HG02678 (cell line): ENCODE measurements around the gene JARID2.
A peak's percentile ranks its signal among the peaks of the same experiment; 100 is the strongest.

Experiments used
- ATAC-seq: cut with Tn5 transposase; IDR thresholded peaks from one replicate; pipeline ENCODE4 v1.9.1; 2021; ENCODE audit warnings: mild to moderate bottlenecking, moderate library complexity; ENCODE audit not compliant: unreplicated experiment

Gene JARID2

DNA sequence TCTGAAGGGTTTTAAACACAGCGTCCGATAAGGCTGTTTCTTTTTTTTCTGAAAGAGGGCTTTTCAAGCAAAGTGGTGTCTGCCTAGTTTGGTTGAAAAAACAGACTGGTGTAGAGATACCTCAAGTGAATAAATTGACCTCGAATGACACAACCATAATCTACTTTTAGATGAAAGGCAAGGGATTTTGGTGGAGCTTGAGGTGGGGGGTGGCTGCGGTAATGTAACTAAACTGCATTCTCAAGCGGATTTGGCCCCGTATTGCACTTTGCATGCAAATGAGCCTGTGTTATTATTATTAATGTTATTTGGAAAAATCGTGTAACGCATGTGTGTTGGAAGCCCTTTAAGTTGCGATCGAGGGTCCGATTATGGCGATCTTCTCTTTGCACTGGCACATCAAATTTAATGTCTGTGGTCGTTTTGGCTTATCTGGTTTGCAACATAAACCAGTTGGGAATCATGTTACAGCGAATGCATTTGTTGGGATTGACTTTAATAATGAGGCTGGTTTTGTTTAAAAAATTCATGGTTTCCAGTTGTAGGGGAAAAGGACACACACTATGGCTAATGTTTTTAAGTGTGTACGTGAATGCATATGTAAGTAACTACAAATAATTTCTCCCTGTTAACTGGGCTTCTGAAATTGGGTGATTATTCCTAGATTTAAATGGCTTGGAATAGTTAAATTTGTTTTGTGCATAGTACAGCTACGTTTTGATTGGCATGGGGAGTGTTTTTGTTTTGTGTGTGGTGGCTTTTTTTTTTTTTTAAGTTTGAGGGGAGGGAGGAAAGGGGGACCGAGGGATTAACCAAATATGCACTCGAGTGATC is 1.0 kb downstream of the JARID2 start:
- no peak for ATAC-seq

DNA sequence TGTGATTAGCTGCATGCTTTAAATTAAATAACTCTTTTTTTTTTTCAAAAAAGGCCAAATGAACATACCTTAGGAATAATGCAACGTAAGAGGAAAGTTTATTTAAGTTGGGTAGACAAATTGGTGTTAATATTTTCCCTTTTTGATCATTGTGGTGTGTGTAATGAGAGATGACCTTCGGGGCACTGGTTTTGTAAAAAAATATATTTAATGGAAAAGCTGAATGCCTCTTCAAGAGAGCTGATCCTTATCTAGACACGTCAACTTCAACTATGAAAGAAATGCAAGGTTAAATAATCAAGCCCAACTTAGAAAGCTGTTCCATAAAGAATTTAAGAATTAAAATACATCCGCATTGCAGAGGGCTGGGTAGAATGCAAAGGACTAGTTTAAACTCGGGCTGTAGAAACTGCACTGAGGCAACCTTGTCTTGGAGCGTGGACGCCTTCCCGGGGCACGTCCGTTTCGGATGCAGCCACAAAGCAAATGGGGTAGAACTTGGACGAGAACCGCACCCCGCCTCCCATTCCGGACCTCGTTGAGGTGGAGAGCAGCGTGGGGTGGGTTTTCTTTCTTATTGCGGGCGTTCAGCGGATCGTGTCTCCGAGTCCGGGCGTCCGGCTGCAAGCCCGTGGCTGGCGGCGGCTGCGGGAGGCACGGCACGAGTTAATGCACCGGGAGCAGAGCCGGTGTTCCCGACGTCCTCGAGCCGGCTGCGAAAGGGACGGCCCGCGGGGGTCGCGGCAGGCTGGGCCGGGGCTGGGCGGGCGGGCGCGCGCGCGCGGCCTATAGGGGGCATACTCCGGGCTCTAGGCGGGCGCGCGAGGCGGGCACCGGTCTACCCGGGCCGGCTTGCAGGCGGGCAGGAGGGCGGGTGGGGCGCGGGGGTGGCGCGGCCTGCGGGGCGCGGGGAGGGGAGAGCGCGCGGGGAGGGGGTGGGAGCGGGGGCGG is 1.9 kb downstream of the JARID2 start:
- peak; percentile 13 for ATAC-seq

DNA sequence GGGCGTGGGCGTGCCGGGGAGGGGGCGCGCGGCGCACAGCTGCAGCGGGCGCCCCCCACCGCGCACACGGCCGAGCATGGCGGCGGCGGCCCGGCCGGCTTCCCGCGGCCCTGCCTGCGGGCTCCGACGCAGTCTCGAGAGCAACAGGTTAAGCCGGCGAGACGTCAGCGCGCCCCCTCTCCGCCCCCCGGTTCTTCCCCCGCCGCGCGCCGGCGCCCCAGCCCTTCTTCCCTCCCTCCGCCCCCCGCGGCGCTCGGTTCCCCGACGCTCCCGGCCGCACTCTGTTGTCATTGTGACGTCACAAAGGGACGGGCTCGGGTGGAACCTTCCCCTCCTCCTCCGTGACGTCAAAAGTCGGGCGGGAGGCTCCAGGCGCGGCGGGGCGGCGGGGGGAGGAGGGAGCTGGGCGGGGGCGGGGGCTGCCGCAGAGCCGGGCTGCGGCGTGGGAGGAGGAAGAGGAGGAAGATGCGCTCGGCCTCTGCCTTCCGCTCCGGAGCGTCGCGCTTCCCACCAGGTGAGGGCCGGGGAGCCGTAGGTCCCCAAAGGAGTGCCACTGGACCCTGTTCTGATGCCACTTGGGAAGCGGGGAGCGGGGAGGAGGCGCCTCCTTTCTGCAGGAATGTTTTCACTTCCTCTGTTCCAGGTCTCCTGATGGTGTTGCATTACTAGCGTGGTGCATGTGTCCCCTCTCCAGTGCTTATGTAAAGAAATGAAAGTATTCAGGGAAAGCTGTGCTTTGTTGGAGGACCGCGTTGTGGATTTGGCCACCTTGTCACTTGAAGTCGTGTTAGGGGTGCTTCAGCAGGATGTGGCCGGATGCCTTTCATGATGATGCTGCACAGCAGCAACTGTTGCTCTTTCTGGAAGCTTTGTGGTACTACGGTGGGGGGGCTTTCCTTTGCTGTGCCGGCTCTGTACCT is 2.8 kb downstream of the JARID2 start:
- peak; percentile 39 for ATAC-seq

DNA sequence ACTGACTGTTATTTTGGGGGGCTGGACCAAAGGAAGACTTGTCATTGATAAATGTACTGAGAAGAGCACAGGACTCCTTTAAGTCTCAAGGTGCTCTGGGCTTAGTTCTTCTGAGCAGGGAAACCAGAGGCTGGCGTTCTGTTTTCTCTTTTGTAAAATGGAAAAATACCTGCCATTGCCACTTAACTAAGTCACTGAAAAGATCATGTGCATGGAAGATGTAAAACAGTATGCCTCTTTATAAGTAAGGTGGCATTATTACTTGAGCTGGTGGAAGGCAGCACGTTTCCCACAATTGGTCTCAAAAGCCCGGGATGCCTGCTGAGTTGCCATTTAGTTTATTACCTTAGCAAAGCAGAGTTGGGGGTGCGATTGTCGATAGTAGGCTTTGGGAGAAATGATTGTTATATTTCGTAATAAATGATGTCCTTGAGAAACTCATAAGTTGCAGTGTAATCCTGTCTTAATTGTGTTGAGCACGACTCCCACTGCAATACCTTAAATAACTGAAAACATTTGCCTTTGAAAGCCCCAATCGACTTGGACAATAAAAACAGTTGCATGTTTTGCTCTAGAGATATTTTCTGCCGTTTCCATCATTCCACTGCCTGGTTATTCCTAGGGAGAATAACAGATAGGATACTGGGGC is 3.6 kb downstream of the JARID2 start:
- no peak for ATAC-seq

DNA sequence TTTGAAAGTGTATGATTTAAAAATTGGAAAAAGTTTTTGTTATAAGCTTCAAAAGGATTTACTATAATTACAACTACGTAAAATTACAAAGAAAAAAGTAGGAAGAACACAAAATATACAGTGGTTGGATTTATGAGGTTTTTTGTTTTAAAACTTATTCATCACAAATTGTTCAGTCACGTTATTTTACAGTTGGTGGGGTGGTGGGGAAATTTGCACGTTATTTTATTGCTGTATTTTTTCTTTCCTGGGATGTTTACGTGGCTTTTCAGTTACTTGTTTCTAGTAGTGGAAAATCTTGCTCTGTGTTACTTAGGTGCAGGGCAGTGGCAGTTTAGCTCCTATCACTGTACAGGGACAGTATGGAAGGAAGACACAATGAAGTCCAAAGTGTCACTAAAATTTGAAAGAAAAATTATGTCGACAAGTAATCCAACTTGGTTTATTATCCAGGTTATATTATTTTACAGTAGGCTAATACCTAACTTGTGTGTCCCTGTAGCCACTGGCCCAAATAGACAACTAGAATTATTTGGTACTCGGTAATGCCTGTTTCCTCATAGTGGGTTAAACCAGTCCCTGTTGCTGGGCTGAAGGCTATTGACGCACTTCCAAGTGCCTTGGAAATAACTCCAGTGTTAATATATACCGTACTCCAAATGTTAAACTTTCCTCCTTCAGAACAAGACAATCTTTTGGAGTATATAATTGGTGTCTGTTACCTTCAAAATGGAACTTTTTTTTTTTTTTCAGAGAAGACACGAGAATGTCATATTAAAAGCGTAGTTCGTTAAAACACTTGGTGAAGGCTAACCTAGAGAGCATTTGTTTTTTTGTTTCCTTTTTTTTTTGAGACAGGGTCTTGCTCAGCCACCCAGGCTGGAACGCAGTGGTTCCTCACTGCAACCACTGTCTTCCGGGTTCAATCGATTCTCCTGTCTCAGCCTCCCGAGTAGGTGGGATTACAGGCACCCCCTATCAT is 4.6 kb downstream of the JARID2 start:
- ATAC-seq, result no peak

DNA sequence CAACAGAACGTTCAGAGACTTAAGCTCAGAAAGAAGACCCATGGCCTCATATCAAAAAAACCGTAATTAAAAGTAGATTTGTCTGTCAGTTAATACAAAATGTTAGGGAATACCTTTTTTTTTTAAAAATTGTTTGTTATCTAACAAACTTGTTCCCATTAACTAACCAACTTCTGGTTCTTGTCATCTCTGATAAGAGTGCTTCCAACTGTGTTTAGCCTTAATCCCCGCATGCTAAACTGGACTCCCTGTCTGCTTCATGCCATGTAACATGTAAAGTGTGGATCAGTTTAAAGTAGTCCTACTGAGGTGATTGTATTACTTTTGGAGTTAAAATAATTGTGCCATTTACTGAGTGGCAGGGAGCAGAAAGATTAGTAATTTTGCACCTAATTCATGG is 6.3 kb downstream of the JARID2 start:
- ATAC-seq, result no peak

DNA sequence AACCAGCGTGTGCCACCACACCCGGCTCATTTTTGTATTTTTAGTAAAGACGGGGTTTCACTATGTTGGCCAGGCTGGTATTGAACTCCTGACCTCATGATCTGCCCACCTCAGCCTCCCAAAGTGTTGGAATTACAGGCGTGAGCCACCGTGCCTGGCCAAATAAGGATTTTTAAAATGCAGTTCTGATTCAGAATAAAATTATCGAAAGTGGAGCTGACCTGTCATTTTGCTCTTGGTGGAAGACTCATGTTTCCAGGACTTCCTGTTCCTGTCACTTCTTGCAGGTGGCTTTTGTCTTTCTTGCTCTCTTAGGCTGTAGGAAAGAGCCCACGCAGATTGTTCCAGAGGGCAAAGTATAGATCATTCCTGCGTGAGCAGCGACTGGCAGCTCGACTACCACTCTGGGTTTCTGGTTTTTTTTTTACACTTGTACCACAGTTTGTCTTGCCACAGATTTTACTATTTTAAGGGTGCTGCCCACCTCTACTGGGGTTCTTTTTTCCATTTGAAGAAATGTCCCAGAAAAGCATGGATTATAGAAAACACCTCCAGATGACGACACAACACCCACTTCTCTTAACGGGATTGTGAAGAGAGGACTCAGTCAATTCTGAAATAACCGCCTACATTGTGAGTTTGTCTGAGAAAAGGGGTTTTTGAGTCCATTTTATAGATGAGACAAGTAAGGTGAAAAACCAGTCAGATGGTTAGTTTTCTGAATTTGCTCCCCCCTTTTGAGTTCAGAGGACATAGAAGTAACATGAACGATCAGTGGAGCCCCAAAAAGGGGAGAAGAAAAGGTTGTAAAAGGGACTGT is 7.5 kb downstream of the JARID2 start:
- no peak for ATAC-seq

DNA sequence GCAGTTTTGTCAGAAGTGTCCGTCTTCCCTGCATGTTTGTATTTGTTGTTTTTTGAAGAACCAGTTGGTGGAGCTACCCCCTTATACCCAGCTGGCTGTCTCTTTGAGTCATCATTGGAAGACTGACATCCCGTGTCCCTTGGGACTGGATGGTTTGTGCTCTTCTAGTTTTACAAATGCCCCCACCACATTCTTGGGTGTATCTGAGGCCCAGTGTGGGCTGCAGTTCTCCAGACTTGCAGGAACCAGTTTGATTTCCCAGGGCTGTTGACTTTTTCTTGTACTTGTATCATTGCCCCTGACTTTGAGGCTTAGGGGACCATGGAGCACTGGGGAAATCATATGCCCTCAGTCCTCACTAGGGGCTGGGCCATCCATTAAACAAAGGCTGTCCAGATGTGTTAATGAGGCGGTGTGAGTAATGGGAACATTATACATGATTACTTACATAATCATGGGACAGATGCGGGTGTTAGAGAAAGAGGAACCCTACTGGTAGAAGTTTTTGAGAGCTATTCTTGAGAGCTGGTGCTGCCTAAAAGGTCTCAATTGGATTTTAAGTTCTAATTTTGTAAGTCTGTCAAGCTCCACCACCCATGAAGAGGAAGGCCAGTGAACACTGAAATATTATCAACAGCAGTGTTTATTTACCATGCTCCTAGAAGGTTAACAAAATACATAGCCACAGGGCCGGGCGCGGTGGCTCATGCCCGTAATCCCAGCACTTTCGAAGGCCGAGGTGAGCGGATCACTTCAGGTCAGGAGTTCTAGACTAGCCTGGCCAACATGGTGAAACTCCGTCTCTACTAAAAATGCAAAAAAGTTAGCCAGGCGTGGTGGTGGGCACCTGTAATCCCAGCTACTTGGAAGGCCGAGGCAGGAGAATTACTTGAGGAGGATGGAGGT is 8.5 kb downstream of the JARID2 start:
- ATAC-seq, result no peak

DNA sequence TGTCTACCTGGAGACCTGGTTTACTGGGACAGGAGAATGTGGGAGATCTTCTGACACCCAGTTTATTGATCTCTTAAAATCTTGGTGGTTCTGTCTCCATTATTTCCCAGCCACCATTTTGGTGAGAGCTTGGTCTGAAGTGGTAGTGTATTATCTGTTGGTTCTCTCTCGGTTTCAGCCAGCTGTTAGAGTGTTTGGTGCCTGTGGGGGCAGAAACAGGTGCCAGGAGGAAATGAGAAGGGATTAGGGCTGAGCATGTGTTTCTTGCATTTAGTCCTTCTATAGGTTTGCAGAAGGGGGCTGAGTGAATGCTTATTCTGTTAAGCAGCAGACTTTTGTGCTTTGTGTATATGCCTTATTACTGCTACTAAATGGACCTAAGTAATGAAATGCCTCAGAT is 9.6 kb downstream of the JARID2 start:
- ATAC-seq, result peak; percentile 76

DNA sequence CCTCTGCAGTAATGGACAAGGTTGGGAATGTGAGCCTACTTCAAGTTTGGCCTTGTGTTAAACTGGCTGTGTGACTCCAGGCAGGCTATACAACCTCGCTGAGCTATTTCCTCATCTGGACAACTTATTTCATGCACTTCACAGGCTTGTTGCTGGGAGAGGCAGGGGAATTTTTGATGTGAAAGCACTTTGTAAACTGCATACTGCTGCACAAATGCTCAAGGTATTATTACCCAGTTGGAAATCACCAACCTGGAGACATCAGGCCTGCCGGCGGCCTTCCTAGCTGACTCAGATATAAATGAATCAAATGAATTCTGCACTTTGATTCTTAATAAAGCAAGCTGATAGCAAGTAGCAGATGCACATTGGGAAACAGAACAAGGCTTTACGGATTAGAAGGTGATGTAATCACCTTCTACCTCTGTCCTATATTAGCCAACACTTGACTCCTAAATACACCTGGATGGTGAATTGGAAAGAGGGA is 10.1 kb downstream of the JARID2 start:
- ATAC-seq, result no peak

DNA sequence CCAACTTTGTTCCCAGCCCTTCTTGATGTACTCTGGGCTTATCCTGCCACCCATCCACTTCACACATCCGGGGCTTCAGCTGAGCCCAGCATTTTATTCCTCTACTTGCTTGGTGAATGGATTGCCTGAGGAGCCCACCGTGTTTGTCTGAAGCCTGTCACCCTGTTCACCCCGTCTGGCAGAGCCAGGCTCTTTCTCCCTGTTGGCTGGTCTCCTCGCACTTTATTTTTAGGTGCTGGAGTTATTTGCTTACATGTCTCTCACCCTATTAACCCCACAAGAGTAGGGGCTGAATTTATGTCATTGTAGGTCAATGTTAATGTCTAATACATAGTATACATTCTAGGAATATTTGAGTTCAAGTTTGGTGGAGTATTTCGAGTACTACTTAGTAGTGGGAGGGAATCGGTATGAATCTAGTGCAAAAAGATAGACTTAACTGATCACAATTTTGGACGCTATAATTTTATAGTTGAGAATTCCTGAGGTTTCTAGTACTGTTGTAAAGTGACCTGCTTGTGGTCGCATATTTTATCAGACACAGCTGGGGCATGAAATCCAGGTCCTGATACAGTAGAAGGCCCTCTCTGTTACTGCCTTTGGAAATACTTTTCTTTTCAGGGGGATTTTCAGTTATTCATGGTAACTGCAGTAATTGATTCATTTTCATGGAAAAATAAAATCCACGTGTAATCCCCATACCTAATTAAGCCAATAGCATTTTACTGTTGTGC is 10.8 kb downstream of the JARID2 start:
- ATAC-seq, result no peak

DNA sequence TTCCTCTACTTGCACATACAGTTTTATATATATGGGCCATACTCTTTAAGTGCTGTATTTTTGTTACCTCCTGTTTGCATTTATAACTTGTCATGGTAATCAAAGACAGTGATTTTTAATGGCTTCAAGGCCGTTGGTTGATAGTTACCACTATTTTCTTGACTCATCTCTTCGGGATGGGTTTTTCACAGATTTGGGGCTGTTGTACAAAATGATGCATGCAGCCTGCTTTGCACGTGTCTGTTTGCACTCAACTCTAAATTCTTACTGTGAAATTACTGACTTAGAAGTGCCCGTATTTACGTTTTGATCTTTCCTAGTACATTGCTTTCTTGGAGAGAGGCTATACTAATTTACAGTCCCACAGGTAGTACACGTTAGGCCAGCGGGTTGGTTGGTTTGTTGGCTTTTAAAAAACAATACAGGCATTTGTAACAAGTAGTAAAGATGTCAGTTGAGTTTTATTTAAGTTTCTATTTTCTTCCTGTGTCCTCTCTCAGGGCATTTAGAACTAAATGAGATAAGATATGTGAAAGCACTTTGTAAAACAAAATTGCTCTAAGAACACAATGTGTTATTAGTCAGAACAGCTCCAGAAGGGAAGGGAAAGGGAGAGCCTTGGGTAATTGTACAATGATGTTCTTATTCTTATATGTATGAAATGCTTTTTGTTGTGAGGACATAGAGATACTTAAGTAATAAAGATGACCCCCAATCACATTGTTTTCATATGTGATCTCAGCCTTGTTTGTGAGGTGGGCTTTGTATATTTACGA is 11.7 kb downstream of the JARID2 start:
- ATAC-seq, result no peak

DNA sequence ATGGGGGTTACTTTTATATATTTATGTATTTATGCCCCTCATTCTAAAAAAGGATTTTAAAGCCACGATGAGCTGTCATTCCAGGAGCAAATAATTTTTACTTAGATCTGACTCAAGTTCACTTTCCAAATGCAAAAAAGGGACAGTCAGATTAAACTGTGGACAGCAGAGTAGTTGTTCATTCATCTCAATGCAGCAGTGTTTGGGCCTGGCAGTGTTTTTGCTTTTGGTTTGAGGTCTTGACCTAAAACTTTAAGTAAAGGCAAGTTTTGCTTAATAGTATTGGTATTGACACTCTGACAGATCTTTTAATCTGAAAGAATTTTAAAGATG is 13.9 kb downstream of the JARID2 start:
- no peak for ATAC-seq

DNA sequence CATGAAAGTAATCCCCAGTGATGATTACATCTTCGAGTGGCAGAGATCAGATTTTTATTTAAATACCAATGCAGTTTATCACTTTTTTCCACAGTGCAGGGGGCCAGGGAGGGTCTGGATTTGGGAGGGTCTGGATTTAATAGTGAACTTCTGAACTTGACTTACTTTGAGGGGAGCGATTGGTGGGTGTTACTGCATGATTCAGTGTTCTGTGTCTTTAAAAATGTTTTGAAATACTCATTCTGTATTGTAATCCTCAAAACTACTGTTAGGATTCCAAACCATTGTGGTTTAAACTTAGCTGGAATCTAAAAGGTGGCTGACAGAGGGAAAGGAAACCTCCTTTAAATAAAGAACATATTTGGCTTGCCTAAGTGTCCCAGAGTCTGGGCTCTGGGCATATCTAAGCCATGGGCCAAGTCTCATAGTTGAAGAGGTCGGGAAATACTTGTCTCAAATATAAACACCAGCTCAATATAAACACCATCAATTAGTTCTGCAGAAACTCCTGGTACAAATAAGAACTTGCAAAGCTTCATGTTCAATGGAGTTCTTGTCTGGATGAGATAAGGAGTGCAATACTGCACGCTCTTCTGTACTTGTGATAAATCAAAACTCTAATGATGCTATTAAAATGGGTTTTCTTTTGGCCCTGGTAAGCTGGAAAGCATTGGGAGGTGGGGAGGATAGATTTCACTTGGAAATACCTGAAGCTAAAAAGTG is 14.4 kb downstream of the JARID2 start:
- no peak for ATAC-seq

DNA sequence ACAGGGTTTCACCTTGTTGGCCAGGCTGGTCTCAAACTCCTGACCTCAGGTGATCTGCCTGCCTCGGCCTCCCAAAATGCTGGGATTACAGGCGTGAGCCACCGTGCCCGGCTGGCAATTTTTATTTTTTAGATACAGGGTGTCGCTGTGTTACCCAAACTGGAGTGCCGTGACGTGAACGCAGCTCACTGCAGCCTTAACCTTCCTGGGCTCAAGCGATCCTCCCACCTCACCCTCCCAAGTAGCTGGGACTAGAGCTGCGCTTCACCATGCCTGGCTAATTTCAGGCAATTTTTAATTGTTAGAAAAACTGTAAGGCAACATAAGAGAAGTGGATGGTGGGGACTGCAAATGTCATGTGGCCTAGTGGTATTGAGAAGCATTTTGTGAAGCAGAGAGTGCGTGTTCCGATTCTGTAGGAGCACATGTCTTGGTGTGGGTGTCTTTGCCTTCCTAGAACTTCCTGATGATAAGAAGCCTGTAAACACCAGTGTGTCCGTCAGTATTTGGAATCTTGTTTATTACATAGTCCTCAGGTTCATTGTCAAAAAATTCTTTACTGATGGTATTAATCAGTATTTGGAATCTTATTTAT is 18.0 kb downstream of the JARID2 start:
- ATAC-seq, result no peak
